ENCODE results near the gene MXD1. TPM values are rescaled to one million over a fixed set of nuclear protein-coding genes. Genes with fewer than 3 reads are reported as not detected.
A peak's percentile ranks its signal among the peaks of the same experiment; 100 is the strongest.

The MXD1 gene
- total RNA-seq, 6 donors from 2014 or later = 16.3 to 94.3 (median 33.8) TPM

DNA sequence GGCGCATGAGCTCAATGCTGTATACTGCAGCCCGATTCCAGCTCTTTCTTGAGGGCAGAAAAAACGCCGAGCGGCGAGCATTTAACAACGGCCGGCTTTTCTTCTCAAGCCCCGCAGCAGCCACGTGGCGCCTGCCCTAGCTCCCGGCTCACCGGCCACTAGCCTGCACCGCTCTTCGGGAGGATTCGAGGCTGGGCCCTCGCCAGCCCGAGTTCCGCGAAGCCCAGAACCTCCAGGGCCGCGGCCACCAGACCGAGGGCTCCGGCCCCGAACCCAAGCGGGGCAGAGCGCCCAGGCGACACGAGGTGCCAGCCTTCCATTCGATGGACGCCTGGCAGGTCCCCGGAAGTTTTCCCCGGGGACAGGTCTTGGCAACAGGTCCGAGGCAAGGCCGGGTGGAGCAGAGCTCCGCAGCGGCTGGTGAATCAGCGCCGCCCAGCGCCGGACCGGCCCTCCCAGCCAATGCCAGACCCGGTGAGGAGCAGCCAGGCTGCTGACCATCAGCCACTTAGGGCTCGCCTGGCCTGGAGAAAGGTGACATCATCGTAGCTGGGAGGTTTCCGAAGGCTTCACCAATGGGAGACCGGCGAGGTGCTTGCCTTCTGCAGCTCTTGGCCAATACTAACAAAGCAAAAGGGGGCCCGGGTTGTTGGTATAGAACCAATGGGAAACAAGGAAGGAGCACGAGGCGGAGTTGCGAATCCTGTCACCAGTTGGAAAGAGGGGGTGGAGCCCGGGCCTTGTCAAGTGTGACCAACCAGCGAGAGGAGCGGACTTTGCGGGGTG lies 552 bp upstream of the MXD1 start:
- Histone ChIP-seq H3K27ac (peak overlapping the region; percentile 91 to 100 (median 96)), H3K27me3 (no peaks in the 10 kb centered on the region), H3K9me3 (no peaks in the 10 kb centered on the region), H3K4me1 (peaks cover 18 to 37% (median 29%) of the 10 kb centered on the region in 4 donors), H3K4me3 (peak overlapping the region; percentile 34 to 93 (median 87)), H3K36me3 (peaks cover 1 to 22% (median 7%) of the 10 kb centered on the region in 4 donors)
- peak in 1 of 4 donors; percentile 71 for TF ChIP-seq EP300 (IDR thresholded peaks at IDR 0.05)
- TF ChIP-seq POLR2AphosphoS5 (IDR thresholded peaks at IDR 0.05) = peak; percentile 93 to 97
- TF ChIP-seq CTCF (IDR thresholded peaks at IDR 0.05) = peak in 4 of 6 experiments; percentile 42 to 52 (median 48)
- TF ChIP-seq POLR2A (IDR thresholded peaks at IDR 0.05) = peak in 3 of 4 donors; percentile 85 to 92 (median 89)
- DNase-seq (peak; percentile 98 to 100), ATAC-seq (ENCODE audit: low FRiP score in 2 of 2) (peak; percentile 96 to 99)
- WGBS, 2 donors = 0% methylated on average over 17 to 49 of the region's 56 CpGs

GRCh38 chr2:69916106-69916505 lies 1.2 kb downstream of the MXD1 start:
- ATAC-seq (ENCODE audit: low FRiP score in 2 of 2) (no peak), DNase-seq (no peak)
- peaks cover 3 to 23% (median 7%) of the 10 kb centered on the region in 4 donors for H3K36me3 ChIP-seq
- 25 to 44% methylated on average over 2 of the region's 2 CpGs for WGBS, 2 donors
- H3K4me1 ChIP-seq = peaks cover 18 to 37% (median 29%) of the 10 kb centered on the region in 4 donors
- no peaks in the 10 kb centered on the region for H3K27me3 ChIP-seq
- TF ChIP-seq EP300 (IDR thresholded peaks at IDR 0.05) (no peak), CTCF (IDR thresholded peaks at IDR 0.05) (no peak), POLR2A (IDR thresholded peaks at IDR 0.05) (no peak), POLR2AphosphoS5 (IDR thresholded peaks at IDR 0.05) (no peak)
- peak overlapping the region; percentile 85 to 93 (median 88) for H3K4me3 ChIP-seq
- peak overlapping the region; percentile 87 to 98 (median 95) for H3K27ac ChIP-seq
- H3K9me3 ChIP-seq = no peaks in the 10 kb centered on the region

GRCh38 chr2:69917852-69918251 lies 2.9 kb downstream of the MXD1 start:
- ATAC-seq (ENCODE audit: low FRiP score in 2 of 2) (no peak), DNase-seq (no peak)
- Histone ChIP-seq H3K27me3 (no peaks in the 10 kb centered on the region), H3K4me1 (peaks cover 18 to 37% (median 27%) of the 10 kb centered on the region in 4 donors), H3K9me3 (no peaks in the 10 kb centered on the region), H3K27ac (peak overlapping the region; percentile 53 to 96 (median 70)), H3K36me3 (peaks cover 14 to 41% (median 15%) of the 10 kb centered on the region in 4 donors), H3K4me3 (peak overlapping the region in 1 of 4 donors; percentile 93)
- TF ChIP-seq CTCF (IDR thresholded peaks at IDR 0.05) = no peak
- TF ChIP-seq POLR2AphosphoS5 (IDR thresholded peaks at IDR 0.05) = no peak
- peak in 1 of 4 donors; percentile 34 for TF ChIP-seq POLR2A (IDR thresholded peaks at IDR 0.05)
- WGBS, 2 donors = 52 to 69% methylated on average over 3 of the region's 3 CpGs

GRCh38 chr2:69918401-69918800 lies 3.5 kb downstream of the MXD1 start:
- peak overlapping the region; percentile 53 to 96 (median 70) for H3K27ac ChIP-seq
- H3K9me3 ChIP-seq = no peaks in the 10 kb centered on the region
- TF ChIP-seq POLR2AphosphoS5 (IDR thresholded peaks at IDR 0.05) (no peak), POLR2A (IDR thresholded peaks at IDR 0.05) (no peak), EP300 (IDR thresholded peaks at IDR 0.05) (no peak), CTCF (IDR thresholded peaks at IDR 0.05) (no peak)
- ATAC-seq (ENCODE audit: low FRiP score in 2 of 2) (no peak), DNase-seq (no peak)
- WGBS, 2 donors = 33 to 49% methylated on average over 3 of the region's 3 CpGs
- H3K27me3 ChIP-seq = no peaks in the 10 kb centered on the region
- peaks cover 17 to 35% (median 27%) of the 10 kb centered on the region in 4 donors for H3K4me1 ChIP-seq
- peaks cover 14 to 44% (median 15%) of the 10 kb centered on the region in 4 donors for H3K36me3 ChIP-seq
- H3K4me3 ChIP-seq = peak overlapping the region in 1 of 4 donors; percentile 93

All from upper lobe of left lung (tissue), 6 donors.